OCI-LY1 (cell line): Measurements from ENCODE around the gene SPOCK1.

ENCODE experiments used
- CTCF ChIP-seq: fragments of 200-600 bp; sonication (generic), shearing (Covaris generic); IDR thresholded peaks from 2 replicates; pipeline ENCODE4 v1.5.1; 2017; ENCODE audit warnings: mild to moderate bottlenecking, antibody characterized with exemption, low read length, moderate library complexity, mixed read lengths
- EZH2 ChIP-seq: fragments of 200-600 bp; sonication (generic), shearing (Covaris generic); IDR thresholded peaks from 2 replicates; pipeline ENCODE4 v1.8.0; 2017; ENCODE audit warnings: borderline replicate concordance, mixed run types, mild to moderate bottlenecking, antibody characterized with exemption, low read length, moderate library complexity, mixed read lengths

- no peak for TF ChIP-seq CTCF
- TF ChIP-seq EZH2: no peak
Observed at GRCh38 chr5:137441476-137441875, 57.6 kb downstream of the SPOCK1 start.
